A673 (cell line): ENCODE data around the gene OPTC. TPM values are rescaled to one million over a fixed set of nuclear protein-coding genes. Genes with fewer than 3 reads are reported as not detected.
A peak's percentile ranks its signal among the peaks of the same experiment; 100 is the strongest.

Experiments used
- BruUV-seq: library from RNA; stranded (reverse); fragments of 400-500 nt; replicated peaks from 2 replicates; lab custom pipeline; 2021; lab: Mats Ljungman, UMichigan
- CTCF ChIA-PET: fragments of 300-600 bp; sonication (Branson Sonifier 250); formaldehyde crosslinking; loops from one replicate; lab custom pipeline; 2022; ENCODE audit warnings: antibody characterized with exemption; lab: Charles Lee
- POLR2A ChIA-PET: fragments of 300-600 bp; sonication (Branson Sonifier 250); formaldehyde crosslinking; loops from one replicate; lab custom pipeline; 2022; ENCODE audit warnings: antibody characterized with exemption; ENCODE audit not compliant: low non-redundant PET; lab: Charles Lee
- DNase-seq: peaks from one replicate; pipeline ENCODE4 v3.0.0-alpha.2; 2015; ENCODE audit warnings: low spot score
- H3K27ac ChIP-seq: fragments of 200-600 bp; sonication (generic); 2 replicates; pipeline ENCODE4 v1.5.1; 2016; ENCODE audit warnings: mixed run types, low read depth, mild to moderate bottlenecking, mixed read lengths, antibody characterized with exemption, low read length; ENCODE audit not compliant: poor library complexity, severe bottlenecking
- H3K27me3 ChIP-seq: fragments of 200-600 bp; sonication (generic); replicated peaks from 2 replicates; pipeline ENCODE4 v1.6.1; 2017; ENCODE audit warnings: mixed run types, low read depth, mild to moderate bottlenecking, mixed read lengths, antibody characterized with exemption, low read length; ENCODE audit not compliant: insufficient read depth, poor library complexity
- H3K36me3 ChIP-seq: fragments of 200-600 bp; sonication (generic); 2 replicates; pipeline ENCODE4 v1.6.1; 2016; ENCODE audit warnings: mixed run types, mild to moderate bottlenecking, mixed read lengths, antibody characterized with exemption, low read length; ENCODE audit not compliant: insufficient read depth, poor library complexity, severe bottlenecking
- H3K4me1 ChIP-seq: fragments of 200-600 bp; sonication (generic); 2 replicates; pipeline ENCODE4 v1.6.1; 2017; ENCODE audit warnings: mixed run types, mild to moderate bottlenecking, mixed read lengths, antibody characterized with exemption, low read length; ENCODE audit not compliant: insufficient read depth, poor library complexity, severe bottlenecking
- H3K4me3 ChIP-seq: fragments of 200-600 bp; sonication (generic); 2 replicates; pipeline ENCODE4 v1.5.1; 2016; ENCODE audit warnings: low read depth, mixed run types, mild to moderate bottlenecking, mixed read lengths, low read length; ENCODE audit not compliant: poor library complexity, severe bottlenecking
- H3K9me3 ChIP-seq: fragments of 200-600 bp; sonication (generic); 2 replicates; pipeline ENCODE4 v1.6.1; 2016; ENCODE audit warnings: mixed run types, low read depth, mild to moderate bottlenecking, mixed read lengths, antibody characterized with exemption, low read length; ENCODE audit not compliant: poor library complexity, severe bottlenecking
- EZH2 ChIP-seq: fragments of 200-600 bp; sonication (generic); IDR thresholded peaks from 2 replicates; pipeline ENCODE4 v1.6.1; 2017; ENCODE audit warnings: borderline replicate concordance, low read depth, mild to moderate bottlenecking, mixed read lengths, antibody characterized with exemption, low read length; ENCODE audit not compliant: poor library complexity, severe bottlenecking
- intact Hi-C: fragments of 100-400 bp; cut with micrococcal nuclease; formaldehyde crosslinking; loops from one replicate; pipeline ENCODE4 v1.10.0; 2022; ENCODE audit not compliant: unreplicated experiment
- total RNA-seq: library from RNA; stranded (reverse); gene quantifications from 2 replicates; pipeline ENCODE4 v1.2.3, GENCODE V29; 2021
- TF ChIP-seq, protein P1 (sequence below): fragments of 300-800, 200-600 bp; sonication (generic); conservative IDR thresholded peaks from 2 replicates; pipeline ENCODE4 v1.5.1; 2017; ENCODE audit warnings: low read depth, mild to moderate bottlenecking, antibody characterized with exemption, low read length, moderate library complexity, mixed read lengths

The OPTC gene
- total RNA-seq, 1 experiment from 2014 or later: not detected

DNA sequence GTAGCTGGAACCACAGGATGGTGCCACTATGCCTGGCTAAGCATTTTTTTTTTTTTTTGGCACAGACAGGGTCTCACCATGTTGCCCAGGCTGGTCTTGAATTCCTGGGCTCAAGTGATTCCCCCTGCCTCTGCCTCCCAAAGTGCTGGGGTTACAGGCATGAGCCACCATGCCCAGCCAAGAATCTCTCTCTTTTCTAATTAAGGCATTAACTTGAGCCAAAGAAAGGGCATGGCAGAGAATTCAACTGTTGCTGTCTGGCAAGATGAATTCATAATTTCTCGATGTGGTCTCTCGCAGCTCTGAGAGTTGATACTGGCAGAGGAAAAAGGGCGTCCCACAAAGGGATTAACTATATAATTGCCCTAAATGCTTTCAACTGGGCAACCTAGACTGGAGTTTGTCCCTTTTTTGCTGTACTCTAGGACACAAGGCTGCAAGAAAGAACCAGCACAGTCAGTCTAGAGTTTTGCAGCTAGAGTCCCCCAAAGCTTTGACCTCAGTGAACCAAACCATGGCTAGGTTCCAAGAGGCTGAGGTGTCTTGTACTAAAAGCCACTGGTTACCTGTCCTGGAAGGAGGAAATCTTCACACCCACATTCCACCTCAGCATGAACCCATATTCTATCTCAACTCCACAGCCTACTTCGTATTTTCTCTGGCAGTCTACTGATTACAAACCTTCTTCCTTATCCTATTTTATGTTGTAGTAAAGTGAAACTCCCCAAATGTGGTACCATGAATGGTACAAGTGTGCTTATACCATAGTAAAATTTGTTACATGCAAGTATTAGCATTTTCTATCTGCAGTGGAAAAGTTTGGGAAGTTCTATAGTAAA is 51.2 kb downstream of the OPTC start:
- H3K27ac ChIP-seq: no peak overlapping the region
- ChIA-PET CTCF (no interaction called here), POLR2A (interaction anchor here (0.6 kb wide), 1 partner anchor 108 kb away, joined by 3 read pairs; no protein-coding TSS in a partner anchor)
- no peak for DNase-seq
- TF ChIP-seq, protein P1, sequence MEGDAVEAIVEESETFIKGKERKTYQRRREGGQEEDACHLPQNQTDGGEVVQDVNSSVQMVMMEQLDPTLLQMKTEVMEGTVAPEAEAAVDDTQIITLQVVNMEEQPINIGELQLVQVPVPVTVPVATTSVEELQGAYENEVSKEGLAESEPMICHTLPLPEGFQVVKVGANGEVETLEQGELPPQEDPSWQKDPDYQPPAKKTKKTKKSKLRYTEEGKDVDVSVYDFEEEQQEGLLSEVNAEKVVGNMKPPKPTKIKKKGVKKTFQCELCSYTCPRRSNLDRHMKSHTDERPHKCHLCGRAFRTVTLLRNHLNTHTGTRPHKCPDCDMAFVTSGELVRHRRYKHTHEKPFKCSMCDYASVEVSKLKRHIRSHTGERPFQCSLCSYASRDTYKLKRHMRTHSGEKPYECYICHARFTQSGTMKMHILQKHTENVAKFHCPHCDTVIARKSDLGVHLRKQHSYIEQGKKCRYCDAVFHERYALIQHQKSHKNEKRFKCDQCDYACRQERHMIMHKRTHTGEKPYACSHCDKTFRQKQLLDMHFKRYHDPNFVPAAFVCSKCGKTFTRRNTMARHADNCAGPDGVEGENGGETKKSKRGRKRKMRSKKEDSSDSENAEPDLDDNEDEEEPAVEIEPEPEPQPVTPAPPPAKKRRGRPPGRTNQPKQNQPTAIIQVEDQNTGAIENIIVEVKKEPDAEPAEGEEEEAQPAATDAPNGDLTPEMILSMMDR: no peak
- TF ChIP-seq EZH2: no peak
- no peaks in the 10 kb centered on the region for H3K27me3 ChIP-seq
- H3K4me1 ChIP-seq: peaks cover 32% of the 10 kb centered on the region
- no peak overlapping the region for H3K4me3 ChIP-seq
- no peaks in the 10 kb centered on the region for H3K36me3 ChIP-seq
- no peaks in the 10 kb centered on the region for H3K9me3 ChIP-seq
- no TSS peak for BruUV-seq
- intact Hi-C loops: loop anchor here (10.0 kb wide), 1 partner anchor 80 kb away; the partner anchor contains the start of gene ATP2B4

DNA sequence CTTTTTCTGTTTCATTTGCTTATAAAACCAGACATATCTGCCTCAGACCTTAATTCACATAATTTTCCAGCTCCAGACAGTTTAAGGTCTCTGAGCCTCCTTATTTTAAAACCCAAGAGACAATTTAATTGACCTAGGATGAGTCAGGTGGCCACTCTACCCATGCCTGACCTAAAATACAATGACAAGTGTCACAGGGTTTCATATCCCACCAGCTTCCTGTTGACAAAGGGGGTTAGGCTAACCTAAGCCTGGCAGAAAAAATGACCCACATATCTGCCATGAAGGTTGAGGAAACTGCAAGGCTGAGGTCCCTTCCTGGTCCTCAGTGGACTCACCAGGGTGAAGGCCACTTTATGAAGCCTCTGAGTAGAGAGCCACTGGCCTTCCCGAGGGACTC is 52.3 kb downstream of the OPTC start:
- CTCF ChIA-PET: no interaction called here
- intact Hi-C loops: loop anchor here (10.0 kb wide), 1 partner anchor 79 kb away; the partner anchor contains the start of gene ATP2B4
- no peaks in the 10 kb centered on the region for H3K9me3 ChIP-seq
- no TSS peak for BruUV-seq
- peaks cover 32% of the 10 kb centered on the region for H3K4me1 ChIP-seq
- no peaks in the 10 kb centered on the region for H3K36me3 ChIP-seq
- no peak overlapping the region for H3K27ac ChIP-seq
- TF ChIP-seq EZH2: no peak
- TF ChIP-seq, protein P1: no peak
- DNase-seq: no peak
- no peaks in the 10 kb centered on the region for H3K27me3 ChIP-seq
- H3K4me3 ChIP-seq: no peak overlapping the region
- POLR2A ChIA-PET: no interaction called here

DNA sequence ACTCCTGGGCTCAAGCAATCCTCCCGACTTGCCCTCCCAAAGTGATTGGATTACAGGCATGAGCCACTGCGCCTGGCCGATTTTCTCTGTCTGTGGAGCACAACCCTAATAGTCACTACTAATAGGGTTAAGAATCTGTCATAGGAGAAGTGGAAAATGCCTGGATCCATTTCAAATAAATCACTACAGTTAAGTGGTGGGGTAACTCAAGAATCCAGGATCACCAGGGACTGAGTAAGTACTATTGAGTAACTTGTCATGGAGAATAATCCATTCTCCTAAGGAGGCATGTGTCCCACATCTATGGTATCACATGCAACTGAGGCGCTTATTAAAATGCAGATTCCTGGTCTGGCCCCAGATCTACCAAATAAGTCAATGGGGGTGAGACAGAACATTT is 53.2 kb downstream of the OPTC start:
- POLR2A ChIA-PET: no interaction called here
- peaks cover 32% of the 10 kb centered on the region for H3K4me1 ChIP-seq
- DNase-seq: no peak
- TF ChIP-seq, protein P1: no peak
- no peak for TF ChIP-seq EZH2
- intact Hi-C loops: loop anchor here (10.0 kb wide), 1 partner anchor 78 kb away; the partner anchor contains the start of gene ATP2B4
- H3K36me3 ChIP-seq: no peaks in the 10 kb centered on the region
- CTCF ChIA-PET: interaction anchor here (0.7 to 1.0 kb wide), 2 partner anchors 11 to 280 kb away, joined by 3 read pairs; no protein-coding TSS in a partner anchor
- H3K9me3 ChIP-seq: no peaks in the 10 kb centered on the region
- H3K4me3 ChIP-seq: no peak overlapping the region
- peak overlapping the region; percentile 61 for H3K27ac ChIP-seq
- no peaks in the 10 kb centered on the region for H3K27me3 ChIP-seq
- no TSS peak for BruUV-seq
